ENCODE measurements around the gene CDH4.
"Not testable (repeated sequence)": the region's sequence is repeated elsewhere in the genome, so short reads cannot be mapped to it uniquely, and the experiment has no call there.

CDH4 gene

DNA sequence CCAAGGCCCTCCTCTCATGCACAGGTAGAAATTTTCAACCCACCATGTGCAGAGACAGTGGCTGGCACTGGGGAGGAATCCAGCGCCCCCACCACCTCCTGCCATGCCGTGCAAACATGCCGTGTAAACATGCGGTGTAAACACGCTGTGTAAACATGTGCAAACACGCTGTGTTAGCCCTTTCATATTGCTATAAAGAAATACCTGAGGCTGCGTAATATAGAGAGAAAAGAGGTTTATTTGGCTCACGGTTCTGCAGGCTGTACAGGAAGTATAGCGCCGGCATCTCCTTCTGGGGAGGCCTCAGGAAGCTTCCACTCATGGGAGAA is 595.3 kb downstream of the CDH4 start:
- no peak for DNase-seq (ENCODE audit: low spot score)

DNA sequence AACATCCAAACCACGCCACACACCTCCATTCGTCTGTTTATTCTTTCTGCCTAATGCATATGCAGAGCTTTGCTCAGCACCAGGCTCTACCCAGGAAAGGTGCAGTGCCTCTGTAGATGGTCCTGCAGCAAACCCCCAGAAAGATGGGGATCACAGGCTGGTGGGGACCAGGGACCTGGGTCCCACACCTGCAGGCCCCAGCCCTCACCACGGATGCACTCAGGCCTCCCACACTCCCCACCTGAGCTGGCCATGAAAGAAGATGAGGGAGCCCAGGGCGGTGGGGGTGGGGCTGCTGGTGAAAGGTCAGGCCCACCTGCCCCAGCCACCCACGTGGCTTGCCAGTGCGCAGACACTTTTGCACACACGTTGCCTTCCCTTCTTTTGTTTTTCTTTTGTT is 595.9 kb downstream of the CDH4 start:
- DNase-seq (ENCODE audit: low spot score) = no peak

DNA sequence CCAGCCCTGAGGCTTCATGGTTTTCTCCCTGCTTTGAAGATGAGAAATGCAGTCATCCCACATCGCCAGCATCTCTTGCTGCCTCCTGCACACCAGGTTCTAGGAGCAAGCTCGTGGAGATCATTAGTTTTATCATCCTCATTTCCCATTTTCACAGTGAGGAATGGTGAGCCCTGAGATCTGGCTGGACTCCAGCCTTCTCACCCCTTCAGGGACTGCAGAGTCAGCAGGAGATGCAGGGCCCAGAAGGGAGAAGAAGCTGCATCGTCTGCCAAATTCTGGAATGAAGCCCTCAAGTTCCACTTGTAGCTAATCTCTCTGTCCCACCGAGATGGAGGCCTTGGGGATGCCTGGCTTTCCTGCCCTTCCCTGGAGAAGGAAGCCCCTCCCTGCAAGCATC is 596.8 kb downstream of the CDH4 start:
- no peak for DNase-seq (ENCODE audit: low spot score)

DNA sequence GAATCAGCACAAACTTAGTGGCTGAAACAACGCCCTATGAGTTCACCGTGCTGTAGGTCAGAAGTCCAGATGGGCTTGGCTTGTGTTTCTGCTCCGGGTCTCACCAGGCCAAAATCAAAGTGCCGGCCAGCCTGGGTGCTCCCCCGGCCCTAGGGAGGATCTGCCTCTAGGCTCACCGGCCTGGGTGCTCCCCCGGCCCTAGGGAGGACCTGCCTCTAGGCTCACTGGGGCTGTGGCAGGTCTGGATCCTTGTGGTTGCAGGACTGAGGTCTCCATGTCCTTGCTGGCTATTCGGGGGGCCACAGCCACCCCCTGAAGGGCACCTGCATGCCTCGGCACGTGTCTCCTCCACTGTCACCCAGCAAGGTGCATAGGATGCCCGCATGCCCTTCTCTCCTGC is 597.3 kb downstream of the CDH4 start:
- no peak for DNase-seq (ENCODE audit: low spot score)

DNA sequence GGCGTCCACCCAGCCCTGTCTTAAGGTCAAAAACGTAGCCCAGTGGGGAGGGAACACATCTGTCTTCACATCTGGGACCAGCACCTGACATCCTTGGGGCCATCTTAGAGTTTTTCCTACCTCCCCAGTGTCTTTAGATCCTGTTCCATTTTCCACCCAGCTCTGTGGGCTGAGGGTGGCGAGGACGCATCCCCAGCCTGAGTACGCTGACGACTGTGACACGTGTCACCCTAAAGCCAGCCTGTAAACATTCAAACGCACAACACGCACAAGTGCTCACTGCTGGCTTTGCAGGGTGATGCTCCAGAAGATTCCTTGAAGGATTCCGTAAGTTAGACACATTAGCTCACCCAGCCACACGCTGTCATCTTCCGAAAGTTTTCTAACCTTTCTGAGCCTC is 597.8 kb downstream of the CDH4 start:
- no peak for DNase-seq (ENCODE audit: low spot score)

DNA sequence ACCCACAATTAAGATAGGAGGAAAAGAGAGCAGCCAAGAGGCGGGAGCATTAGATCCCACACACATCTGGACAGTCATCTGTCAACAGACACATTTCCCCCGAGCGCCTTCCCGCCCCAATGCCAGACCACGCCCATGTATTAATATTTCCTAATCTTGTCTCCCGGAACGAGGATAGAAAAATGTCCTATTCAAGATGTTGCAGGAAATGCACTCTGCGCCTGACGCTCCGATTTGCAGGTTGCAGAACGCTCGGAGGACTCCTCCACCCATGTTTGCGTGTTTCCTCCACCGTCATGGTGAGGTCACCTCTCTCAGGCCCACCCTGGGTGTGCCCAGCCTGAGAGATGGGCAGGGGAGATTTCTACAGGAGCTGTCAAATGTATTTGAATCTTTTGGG is 598.4 kb downstream of the CDH4 start:
- DNase-seq (ENCODE audit: low spot score) = no peak

DNA sequence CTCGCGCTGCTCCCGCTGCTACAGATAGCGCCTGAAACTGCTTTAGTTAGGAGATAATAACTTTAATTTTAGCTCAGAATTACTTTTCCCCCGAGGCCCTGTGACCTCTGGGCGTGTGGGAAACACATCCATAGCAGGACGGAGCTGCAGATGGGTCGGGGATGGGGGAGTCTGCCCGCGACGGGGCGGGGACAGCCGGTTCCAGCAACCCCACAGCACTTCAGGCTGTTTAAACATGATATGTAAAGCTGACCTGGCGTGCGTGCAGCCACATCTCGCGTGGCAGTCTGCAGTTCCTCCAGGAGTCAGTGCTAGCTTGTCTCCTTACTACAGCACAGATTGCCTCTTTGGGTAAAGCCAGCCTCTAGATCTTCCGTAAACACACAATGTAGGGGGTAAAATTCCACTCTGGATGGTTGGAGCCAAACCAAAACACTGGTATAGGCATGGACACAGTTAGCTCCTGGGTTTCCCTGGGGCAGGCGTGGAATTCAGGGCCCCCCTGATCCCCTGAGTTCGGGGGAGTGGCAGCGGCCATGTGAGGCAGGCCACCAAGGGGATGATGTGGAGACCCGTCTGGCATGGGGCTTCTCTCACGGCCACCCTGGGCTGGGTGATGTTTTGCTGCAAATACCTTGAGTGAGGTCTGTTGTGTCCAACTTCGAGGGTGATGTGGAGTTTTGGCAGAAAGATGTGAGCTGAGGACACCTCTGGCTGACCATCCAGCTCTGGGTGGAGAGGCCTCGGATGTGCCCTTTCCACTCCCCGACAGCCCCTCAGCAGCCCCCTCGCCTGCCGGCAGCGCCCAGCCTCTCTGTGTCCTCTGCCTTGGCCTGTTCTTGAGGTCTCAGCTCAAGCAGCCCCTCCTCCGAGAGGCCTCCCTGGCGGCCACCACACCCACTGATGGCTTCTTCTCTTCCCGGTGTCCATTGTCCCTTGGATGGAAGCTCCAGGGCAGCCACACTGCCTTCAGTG is 599.2 kb downstream of the CDH4 start:
- no peak for DNase-seq (ENCODE audit: low spot score)

DNA sequence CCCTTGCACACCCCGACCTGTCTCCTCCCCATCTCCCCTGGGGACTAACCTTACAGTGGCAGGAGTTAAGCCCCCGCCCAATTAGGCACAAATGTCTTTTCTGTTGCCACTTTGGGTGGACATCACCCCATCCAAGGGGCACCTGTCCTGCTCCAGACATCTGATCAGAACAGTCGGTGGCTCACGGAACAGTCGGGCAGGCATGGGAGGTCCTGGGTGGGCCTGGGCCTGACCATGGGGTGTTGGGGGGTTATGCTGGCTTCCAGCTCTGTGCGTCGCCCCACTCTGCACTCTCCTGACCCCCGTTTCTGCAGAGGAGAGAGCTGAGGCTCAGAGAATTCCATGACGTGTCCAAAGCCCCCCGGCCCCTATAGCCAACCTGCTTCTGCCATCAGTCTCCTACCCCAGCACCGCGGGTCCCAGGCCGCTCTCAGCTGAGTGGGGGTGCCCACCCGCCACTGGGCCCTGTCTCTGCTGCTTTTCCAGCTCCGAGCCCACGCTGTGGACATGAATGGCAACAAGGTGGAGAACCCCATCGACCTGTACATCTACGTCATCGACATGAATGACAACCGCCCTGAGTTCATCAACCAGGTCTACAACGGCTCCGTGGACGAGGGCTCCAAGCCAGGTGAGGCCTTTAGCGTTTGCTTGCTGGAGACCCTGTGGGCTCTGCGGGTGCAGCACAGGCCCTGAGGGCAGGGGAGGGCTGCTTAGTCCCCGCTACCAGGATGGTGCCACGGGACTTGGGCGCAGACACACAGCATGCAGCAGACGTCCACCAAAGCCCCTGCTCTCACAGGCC is 600.4 kb downstream of the CDH4 start:
- no peak for DNase-seq (ENCODE audit: low spot score)

DNA sequence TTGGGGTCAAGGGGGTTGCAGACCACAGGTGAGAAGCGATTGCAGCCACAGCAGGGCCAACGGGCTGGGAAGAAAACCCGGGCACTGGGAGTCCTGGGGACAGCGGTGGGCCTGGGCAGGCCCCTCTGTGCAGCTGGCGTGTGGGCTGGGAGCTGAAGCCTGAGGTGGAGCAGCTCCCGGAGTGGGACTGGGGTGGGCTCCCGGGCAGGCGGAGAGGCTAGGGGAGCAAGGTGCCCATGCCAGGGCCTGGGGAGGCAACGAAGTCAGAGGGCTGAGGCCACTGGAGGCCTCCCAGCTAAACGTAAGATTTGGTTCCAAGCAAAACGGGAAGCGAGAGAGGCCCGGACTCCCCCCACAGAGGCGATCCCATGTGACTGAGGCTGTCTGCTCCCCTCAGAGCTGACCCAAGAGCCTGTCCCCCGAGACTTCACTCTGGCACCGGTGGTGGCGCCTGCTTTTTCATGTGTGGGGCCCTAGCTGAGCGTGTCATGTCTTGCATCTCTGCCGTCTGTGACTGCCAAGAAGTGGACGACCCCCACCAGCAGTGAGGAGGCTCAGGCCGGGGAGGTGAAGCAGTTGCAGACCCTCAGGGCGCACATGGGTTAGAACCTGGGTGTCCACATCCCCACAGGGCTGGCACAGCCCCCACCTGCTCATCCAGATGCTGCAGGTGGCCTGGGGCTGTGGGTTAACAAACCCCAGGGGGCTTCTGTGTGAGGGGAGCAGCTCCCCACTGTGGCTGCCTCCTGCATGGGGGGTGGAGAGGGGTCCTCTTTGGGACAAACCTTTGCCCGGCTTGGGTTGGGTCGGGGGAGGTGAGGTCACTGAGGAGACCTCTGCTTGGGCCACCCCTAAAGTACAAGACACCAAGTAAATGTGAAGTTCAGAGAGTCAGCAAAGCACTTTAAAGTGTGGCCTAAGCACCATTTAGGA is 601.3 kb downstream of the CDH4 start:
- DNase-seq (ENCODE audit: low spot score) = no peak

DNA sequence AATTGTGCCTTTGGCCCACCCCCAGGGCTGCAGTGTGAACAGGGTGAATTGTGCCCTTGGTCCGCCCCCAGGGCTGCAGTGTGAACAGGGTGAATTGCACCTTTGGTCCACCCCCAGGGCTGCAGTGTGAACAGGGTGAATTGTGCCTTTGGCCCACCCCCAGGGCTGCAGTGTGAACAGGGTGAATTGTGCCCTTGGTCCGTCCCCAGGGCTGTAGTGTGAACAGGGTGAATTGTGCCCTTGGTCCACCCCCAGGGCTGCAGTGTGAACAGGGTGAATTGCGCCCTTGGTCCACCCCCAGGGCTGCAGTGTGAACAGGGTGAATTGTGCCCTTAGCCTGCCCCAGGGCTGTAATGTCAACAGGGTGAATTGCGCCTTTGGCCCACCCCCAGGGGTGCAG is 602.5 kb downstream of the CDH4 start:
- DNase-seq (ENCODE audit: low spot score) = not testable (repeated sequence)

DNA sequence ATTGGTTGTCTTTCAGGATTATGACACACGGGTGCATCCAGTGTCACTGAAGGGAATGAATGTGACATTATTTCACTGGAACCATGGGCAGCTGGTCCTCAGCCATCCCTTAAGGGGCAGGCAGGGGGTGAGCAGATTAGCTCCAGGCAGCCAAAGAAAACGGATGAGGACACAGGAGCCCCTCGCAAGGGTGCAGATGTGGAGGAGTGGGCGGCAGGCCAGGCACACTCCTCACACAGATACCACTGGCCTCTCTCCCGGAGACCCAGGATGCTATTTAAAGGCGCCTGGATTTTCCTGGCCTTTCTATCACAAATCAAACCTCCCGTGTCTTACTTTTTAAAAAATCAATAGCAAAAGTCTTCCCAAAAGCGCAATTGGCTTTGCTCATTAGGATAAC is 603.2 kb downstream of the CDH4 start:
- DNase-seq (ENCODE audit: low spot score) = no peak

DNA sequence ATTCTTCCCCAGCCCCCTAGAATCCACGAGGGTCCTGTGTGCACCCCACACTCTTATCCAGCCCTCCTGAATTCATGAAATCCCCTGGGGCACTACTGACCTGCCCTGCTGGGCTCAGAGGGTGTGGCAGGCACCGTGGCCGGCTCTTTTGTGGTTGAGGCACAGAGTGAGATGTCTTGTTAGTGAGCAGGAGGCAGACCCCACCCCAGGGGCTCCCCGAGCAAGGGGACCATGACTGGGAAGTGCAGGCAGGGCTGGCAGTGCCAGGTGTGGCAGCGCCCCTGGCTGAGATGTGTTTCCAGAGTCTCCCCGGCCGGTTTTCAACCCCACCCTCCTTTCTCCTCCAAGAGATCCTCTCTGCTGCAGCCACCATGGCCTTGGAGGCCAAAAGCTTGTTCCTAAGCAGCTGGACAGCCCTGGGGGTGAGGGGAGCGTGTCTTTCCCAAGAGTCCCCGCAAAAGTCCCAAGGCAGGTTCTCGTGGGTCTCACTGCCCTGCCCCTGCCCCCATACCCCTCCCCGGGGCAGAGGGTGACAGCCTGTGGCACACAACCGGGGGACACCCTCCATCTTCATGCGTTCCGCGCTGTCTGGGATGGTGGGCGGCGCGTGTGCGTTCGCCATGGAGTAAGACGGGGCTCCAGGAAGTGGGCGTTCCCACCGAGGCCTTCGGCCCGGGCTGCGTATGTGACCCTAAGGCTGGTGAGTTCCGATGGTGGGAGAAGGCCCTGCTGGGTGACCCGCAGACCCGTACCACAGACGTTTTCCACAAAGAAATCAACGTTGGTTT is 604.8 kb downstream of the CDH4 start:
- no peak for DNase-seq (ENCODE audit: low spot score)

DNA sequence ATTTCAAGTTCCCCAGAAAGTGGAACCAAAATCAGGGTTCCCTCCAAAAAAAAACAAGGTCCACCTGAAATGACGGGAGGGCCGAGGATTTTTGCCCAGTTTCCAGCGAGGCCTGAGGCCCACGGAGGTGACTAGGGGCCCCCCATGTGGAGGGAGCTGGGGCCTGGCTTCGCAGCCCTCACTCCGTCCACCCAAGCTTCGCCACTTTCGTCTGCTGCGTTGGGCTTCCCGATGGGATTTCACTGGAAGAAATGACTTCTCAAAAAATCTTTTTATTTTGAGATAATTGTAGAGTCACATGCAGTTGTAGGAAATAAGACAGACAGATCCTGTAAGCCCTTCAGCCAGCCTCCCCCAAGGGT is 605.3 kb downstream of the CDH4 start:
- DNase-seq (ENCODE audit: low spot score) = no peak

DNA sequence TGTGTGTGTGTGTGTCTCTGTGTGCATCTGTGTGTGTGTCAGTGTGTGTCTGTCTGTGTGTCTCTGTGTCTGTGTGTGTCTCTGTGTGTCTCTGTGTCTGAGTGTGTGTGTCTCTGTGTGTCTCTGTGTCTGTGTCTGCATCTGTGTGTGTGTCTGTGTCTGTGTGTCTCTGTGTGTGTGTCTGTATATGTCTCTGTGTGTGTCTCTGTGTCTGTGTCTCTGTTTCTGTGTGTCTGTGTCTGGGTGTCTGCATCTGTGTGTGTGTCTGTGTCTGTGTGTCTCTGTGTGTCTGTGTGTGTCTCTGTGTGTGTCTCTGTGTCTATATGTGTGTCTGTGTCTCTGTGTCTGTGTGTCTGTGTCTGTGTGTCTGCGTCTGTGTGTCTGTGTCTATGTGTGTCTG is 605.8 kb downstream of the CDH4 start:
- no peak for DNase-seq (ENCODE audit: low spot score)

DNA sequence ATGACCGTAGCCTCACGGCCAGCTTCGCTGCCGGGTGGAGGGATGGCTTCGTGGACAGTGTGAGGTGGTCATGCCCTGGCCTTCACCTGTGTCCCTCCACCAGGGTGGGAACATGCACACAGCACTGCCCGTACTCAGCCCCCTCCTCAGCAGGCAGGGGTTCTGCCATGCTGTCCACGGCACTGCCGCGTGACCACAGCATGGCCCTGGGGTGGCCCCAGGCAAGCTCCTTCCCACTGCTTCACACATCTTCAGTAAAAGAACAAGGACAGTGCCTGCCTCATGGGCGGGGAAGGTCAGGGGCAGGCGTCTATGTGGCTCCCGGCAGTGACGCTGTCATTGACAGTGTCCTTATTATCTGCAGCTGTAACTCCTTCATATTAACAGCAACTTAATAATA is 607.7 kb downstream of the CDH4 start:
- DNase-seq (ENCODE audit: low spot score) = no peak

DNA sequence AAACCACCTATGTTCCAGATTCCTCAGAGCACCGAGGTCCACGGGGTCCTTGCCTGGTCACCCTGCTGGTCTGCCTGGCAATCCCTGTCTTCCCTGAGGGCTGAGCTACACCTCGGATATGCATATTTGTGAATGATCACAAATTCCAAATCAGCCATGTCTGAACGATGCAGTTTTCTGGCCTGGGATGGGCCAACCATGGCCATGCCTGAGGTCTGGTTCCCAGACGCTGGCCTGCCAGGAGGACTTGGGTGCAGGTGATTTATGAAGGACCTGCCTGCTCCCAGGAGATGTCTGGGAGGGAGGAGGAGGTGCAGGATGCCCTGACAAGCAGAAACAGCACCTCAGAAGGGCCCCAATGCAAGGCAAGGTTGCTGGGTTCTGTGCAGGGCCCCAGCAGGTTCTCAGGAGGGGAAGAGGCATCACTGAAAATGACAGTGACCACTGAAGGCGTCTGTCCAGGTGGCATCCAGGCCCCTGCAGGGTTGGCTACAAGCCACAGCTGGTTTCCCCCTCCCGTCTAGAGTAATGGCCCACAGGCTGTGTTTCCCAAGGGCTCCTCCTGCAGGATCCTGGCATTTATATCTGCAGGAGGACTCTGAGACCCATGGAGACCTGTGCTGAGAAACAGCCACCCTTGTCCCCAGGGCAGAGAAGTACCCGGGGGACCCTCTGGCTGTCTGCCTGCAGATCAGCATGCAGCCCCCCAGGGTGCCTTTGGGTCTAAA is 608.4 kb downstream of the CDH4 start:
- DNase-seq (ENCODE audit: low spot score) = no peak

DNA sequence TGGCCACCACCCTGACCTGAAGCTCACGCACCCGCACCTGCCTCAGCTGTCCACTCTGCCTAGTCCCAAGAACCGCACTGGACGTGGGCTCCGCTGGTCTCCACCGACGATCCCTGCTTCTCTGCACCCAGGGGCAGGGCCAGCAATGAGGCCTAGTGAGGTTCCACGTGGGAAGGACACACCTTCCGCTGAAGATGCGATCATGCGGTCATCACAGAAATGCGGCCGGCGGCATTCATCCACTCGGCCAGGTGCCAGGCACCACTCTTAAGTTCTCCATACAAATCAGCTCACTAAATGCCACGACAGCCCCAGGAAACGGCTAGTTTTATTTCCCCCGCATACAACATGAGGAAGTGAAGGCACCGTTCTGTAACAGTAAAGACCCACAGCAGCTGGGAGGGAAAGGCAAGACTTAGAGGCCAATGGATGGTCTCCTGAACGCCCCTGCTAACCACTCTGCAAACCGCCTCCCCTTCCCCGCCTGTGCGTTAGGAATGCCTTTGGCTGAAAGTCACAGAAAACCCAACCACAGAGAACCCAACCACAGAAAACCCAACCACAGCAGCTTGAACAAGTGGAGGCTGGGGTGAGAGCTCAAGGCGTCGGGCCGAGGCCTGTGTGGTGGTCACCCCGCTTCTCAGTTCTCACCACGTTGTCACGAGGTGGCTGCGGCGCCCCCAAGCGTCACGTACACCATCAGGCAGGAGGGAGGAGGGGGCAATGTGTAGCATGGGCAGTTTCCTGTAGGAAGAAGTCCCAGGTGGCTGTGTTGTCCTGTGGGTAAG is 609.2 kb downstream of the CDH4 start:
- DNase-seq (ENCODE audit: low spot score) = no peak

DNA sequence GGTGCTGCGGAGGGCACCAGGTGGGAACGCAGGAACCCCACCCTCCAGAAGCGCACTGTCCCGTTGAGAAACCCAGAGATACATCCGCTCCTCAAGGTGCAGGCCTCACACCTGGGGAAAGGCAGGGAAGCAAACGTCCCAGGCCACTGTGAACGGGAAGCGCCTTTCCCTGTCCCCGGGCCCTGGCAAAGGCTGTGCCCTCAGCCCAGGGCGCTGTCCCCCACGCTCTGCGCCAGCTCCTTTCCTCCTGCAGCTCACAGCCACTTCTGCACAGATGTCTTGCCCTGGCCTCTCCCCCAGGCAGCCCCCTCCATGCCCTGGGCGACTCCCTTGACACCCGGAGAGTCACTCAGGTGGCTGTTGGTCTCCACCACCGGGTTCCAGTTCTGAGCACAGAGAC is 609.8 kb downstream of the CDH4 start:
- no peak for DNase-seq (ENCODE audit: low spot score)

DNA sequence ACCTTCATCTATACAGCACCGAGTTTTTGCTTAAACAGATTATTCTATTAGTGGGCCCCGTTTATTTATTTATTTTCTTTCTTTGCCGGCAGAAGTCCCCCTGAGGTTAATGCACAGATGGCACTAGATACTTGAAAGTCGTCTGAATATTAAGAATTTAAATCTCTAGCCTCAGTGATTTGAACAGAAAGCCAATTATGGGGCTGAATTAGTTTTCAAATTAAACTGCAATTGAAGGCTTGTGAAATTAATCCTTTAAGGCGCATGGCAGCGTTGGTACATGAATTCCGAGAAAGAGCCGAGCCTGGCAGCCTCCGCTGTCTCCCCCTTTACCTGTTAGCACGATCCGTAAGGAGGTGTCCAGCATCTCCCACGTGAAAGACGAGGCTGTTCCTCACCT is 610.8 kb downstream of the CDH4 start:
- no peak for DNase-seq (ENCODE audit: low spot score)

DNA sequence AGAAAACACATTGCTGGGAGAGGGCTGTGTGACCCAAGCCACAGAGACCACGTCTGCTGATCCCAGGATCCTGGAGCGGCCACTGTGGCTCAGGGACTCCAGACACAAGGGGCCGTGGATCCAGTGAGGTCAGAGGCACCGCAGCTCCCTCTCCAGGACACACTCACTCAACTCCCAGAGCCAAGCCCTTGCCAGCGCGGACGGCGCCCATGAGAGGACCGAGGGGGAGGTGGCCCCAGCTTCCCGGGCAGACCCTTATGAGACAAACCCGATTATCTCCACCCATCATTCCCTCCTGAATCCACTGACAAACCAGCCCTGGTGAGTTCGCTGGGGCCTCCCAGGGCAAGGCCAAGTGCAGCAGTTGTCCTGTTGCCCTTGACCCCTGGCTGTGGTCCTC is 612.4 kb downstream of the CDH4 start:
- no peak for DNase-seq (ENCODE audit: low spot score)
